Stimulated activated CD4-positive, alpha-beta T cell treated with anti-CD3 and anti-CD28 coated beads, Interleukin-1b, Interleukin-23, amount 100 ng/mL, for 4 hours (primary cell): Measurements from ENCODE around the gene ADAMTS15.

Experiments used
- DNase-seq, 2 donors: peaks; one replicate each; pipeline ENCODE4 v3.0.0-alpha.2; 2020; ENCODE audit warnings: low read depth in 2 of 2

Gene ADAMTS15

DNA sequence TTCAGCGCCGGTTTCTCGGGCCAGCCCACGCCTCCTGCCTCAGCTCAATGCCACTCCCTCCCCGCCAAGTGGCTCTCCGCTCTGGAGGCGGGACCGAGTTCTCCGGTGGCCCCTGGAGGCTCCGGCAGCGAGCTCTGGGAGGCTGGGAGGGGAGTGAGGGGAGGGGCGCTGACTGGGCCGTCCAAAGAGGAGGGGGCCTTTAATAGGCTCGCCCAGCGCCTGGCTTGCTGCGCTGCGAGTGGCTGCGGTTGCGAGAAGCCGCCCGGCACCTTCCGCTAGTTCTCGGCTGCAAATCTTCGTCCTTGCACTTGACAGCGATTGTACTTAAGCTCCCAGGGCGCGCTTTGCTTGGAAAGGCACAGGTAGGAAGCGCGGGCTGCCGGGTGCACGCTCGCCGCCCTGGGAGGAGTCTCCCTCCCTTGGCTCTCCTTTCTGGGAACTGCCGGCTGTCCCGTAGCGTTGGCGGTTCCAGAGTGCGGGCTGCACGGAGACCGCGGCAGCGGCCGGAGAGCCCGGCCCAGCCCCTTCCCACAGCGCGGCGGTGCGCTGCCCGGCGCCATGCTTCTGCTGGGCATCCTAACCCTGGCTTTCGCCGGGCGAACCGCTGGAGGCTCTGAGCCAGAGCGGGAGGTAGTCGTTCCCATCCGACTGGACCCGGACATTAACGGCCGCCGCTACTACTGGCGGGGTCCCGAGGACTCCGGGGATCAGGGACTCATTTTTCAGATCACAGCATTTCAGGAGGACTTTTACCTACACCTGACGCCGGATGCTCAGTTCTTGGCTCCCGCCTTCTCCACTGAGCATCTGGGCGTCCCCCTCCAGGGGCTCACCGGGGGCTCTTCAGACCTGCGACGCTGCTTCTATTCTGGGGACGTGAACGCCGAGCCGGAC lies at the start of gene ADAMTS15:
Gene ADAMTS15 (plus strand): TSS at position 230 of the 894 bp plus-strand sequence. CDS start 329 bp downstream, at position 559.
- DNase-seq, result no peak

DNA sequence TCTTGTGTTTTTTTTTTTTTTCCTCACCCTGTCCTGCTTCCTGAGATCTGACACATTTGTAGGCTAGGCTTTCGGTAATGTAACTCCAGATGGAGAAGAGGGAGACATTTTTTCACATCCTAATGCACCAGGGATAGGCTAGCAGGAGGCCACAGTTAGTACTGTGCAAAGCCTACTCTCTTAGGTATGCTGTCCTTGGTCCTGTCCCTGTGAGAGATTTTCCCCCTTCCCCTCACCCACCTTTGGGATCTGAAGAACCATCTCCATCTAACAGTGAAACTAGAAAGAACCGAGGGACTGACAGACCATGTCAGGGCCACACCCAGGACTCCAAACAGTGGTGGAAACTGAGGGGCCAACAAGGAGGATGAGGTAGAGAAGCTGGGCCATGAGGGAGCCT lies 49.2 kb upstream of the ADAMTS15 start:
- no peak for DNase-seq

- no peak for DNase-seq
Measured at GRCh38 chr11:130400781-130401483, 47.5 kb upstream of the ADAMTS15 start.

DNA sequence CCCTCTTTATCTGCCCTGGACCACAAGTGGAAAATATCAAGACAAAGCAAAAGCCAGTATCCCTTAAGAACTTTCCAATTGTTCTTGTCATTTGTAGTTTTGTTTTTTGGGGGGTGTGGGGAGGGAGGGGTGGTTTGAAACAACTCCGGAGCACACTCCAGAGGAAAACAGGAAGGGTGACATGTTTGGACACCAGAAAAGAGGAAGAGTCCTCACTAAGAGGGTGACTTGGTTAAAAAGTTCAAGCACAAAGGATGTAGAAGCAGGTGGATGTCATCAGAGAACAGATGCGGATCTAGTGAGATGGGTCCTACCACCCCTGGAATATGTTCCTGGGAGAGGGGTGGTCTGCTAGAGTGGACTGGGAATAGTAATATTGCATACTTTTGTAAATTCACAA lies 45.9 kb upstream of the ADAMTS15 start:
- DNase-seq, result no peak

- DNase-seq, result no peak
Measured at GRCh38 chr11:130403271-130403804, 45.1 kb upstream of the ADAMTS15 start.

GRCh38 chr11:130403967-130404366 lies 44.5 kb upstream of the ADAMTS15 start:
- no peak for DNase-seq

- DNase-seq, result no peak
Measured at GRCh38 chr11:130404727-130405126, 43.7 kb upstream of the ADAMTS15 start.

DNA sequence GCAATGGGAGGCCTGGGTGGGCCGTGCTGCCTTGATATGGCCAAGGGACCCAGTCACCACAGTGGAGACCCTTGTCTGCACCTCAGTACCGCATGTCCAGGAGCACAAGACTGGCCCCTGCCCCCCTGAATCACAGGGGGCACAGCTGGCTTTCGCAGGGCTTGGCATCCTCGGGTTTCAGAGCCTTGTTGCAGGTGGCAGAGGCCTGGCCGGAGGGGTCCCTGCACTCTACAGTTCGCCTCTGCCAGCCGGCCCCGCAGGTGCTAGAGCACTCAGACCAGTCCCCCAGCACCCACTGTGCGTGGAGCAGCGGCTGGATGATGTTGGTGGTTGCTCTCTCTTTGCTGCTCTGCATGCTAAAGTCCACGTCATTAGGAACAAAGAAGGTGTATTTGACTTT lies 43.0 kb upstream of the ADAMTS15 start:
- no peak for DNase-seq

GRCh38 chr11:130407978-130408377 lies 40.5 kb upstream of the ADAMTS15 start:
- DNase-seq, result no peak

- DNase-seq, result no peak
Measured at GRCh38 chr11:130408401-130408890, 40.0 kb upstream of the ADAMTS15 start.

- no peak for DNase-seq
Measured at GRCh38 chr11:130408901-130409300, 39.5 kb upstream of the ADAMTS15 start.

DNA sequence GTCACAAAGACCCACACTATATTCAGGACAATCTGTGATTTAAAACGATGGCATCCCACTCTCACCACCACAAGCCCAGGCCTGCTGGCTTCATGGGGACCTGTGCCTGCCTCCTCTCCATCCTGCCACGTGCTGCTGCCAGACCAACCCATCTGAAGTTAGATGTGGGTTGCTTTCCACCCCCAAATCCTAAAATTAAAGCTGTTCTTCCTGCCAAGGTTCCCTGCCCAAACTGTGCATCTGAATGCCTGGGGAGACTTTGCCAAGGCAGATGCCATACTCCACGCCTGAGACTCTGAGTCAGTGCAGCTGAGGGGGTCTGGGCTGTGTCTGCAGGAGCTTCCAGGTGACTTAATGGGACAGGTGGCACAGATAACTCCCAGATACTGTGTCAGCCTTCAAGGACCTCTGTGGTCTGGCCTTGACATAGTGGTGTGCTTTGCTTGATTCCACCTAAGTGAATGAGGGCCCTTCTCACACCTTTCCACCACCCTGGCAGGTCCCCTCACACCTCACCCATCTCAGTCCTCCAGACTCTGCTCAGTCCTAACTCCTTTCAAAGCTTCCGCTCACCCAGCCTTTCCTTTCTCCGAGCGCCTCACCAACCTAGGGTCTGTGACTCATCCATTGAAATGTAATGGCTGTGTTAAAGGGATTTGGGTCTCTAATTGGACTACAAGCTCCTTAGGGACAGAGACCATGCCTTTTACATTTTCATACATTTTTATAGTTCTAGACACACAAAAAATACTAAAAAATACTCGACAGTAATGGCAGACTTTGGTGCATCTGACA lies 38.7 kb upstream of the ADAMTS15 start:
- DNase-seq, result no peak

- no peak for DNase-seq
Measured at GRCh38 chr11:130411223-130411622, 37.2 kb upstream of the ADAMTS15 start.

- no peak for DNase-seq
Measured at GRCh38 chr11:130413405-130414106, 34.9 kb upstream of the ADAMTS15 start.

GRCh38 chr11:130414107-130415080 lies 34.1 kb upstream of the ADAMTS15 start:
- DNase-seq, result no peak

DNA sequence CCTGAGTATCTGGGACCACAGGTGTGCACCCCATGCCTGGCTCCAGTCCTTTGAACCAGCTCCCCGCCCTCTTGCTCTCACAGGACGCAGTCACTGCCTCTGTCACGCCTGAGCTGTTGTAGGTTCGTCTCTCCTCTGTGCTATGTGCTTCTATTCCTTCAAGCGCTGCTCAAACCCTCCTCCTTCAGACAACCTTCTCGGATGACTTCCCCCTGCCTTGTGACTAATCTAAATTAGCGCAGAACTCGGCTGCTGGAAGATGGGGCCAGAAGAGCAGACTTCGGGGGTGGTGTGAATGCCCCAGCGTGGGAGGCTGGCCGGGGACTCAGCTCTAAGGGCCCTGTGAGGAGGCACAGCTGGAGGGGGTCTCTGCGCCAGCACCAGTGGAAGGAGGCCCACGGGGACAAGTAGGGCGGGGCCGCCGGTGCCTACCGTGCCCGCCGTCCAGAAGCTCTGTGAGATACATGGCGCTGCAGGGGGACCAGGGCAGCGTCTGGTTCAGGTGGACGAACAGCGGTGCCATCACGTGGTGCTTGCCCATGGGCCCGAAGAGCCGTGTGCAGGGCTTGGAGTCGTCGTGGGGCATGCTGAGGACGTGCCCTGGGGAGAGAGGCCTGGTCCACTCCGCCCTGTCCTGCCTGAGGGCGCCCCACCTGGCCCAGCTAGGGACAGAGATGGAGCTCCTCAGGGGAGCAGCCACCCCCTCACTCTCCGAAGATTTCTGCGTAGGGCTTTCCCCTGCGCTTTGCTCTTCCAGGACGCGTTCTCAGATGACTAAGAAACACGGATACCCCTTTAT lies 32.5 kb upstream of the ADAMTS15 start:
- no peak for DNase-seq

DNA sequence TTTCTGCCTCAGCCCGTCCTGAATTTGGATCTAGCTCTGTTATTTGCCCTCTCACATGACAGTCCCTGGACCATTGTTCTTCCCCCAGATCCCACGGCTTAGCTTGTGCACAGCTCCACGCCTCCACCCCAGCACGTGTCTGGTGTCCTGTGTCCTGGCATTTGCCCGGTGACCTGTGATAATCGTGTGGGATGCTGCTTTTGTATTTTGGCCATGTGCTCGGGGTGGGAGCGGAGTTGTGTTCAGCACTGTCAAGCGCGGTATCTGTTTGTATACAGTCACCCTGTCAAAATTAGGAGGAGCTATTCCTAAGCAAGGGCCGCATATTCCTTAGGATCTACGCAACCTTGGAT lies 31.9 kb upstream of the ADAMTS15 start:
- no peak for DNase-seq

DNA sequence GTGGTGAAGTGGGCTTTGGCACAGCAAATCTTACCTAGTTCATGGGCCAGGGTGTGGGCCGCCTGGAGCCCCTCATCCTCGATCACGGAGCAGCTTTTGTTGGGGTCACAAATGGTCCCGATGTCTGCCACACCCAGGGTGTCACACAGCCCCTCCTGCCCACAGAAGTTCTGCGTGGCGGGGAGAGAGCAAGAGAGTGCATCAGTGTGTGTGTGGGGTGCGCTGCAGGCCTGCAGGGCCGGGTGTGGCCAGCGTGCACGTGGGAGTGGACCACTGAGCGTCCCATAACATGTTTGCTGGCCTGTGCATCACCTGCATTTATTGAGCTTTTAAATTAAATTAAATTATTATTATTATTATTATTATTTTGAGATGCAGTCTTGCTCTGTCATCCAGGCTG lies 31.5 kb upstream of the ADAMTS15 start:
- DNase-seq, result no peak

DNA sequence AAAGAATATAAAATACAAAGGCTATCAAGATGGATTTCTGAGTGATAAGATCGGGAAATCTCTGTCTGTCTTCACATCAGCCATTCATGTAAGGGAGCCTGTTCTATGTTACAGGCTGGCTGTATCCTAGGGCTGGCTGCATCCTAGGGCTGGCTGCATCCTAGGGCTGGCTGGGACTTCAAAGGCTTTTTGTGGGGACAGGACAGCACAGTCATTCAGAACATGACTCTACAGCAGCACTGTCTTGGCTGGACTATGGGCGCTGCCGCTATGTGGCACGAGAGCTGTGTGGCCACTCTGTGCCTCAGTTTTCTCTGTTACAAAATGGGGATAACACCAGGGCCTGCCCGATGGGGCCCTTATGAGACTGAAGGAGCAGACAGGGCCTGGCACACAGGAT lies 30.2 kb upstream of the ADAMTS15 start:
- no peak for DNase-seq
